ENCODE measurements around the gene AGBL1. TPM values are rescaled to one million over a fixed set of nuclear protein-coding genes. Genes with fewer than 3 reads are reported as not detected.

AGBL1 gene
- total and polyA plus RNA-seq, 2 donors (not counting 1 experiment from before 2014, with no cell fraction given) = not detected

GRCh38 chr15:86036243-86036642 is 43.4 kb upstream of the AGBL1 start:
- Histone ChIP-seq H3K27ac (ENCODE audit: low read length in 2 of 2) (no peak overlapping the region), H3K4me2 (replicated peaks; ENCODE audit: low read depth, low read length, poor library complexity, severe bottlenecking) (no peak overlapping the region), H3K4me1 (ENCODE audit: control insufficient read depth in 2 of 2, insufficient read depth in 2 of 2, low read length in 2 of 2) (no peaks in the 10 kb centered on the region), H3K79me2 (ENCODE audit: control insufficient read depth, insufficient read depth, low read length) (no peaks in the 10 kb centered on the region), H2AFZ (ENCODE audit: insufficient read depth, low read depth, low read length, poor library complexity, severe bottlenecking) (no peak overlapping the region), H3K27me3 (replicated peaks in 1 of 4; ENCODE audit: control extremely low read depth in 1 of 4, control insufficient read depth in 3 of 4, insufficient read depth in 4 of 4, low read length in 3 of 4) (no peaks in the 10 kb centered on the region), H4K20me1 (ENCODE audit: control insufficient read depth, insufficient read depth, low read length, poor library complexity, severe bottlenecking) (no peaks in the 10 kb centered on the region), H3K4me3 (ENCODE audit: control extremely low read depth in 1 of 5, extremely low read depth in 1 of 5, insufficient read depth in 1 of 5, low read depth in 2 of 5, low read length in 4 of 5) (no peak overlapping the region), H3K9me3 (ENCODE audit: control extremely low read depth in 1 of 3, control insufficient read depth in 2 of 3, insufficient read depth in 1 of 3, low read length in 2 of 3) (no peaks in the 10 kb centered on the region), H3K36me3 (replicated peaks in 1 of 2; ENCODE audit: control extremely low read depth in 1 of 2, control insufficient read depth in 1 of 2, extremely low read depth in 1 of 2, insufficient read depth in 2 of 2, low read length in 1 of 2) (no peaks in the 10 kb centered on the region), H3K9ac (ENCODE audit: low read length) (no peak overlapping the region)
- CTCF ChIA-PET = no interaction called here
- TF ChIP-seq CTCF (IDR thresholded peaks at IDR 0.05) (no peak), EZH2 (IDR thresholded peaks at IDR 0.05; ENCODE audit: borderline replicate concordance, insufficient read depth, low read depth, low read length, poor library complexity, severe bottlenecking) (no peak)
- Mint-ChIP-seq H3K27ac (no peak overlapping the region), H3K4me3 (no peak overlapping the region), H3K4me1 (no peaks in the 10 kb centered on the region), H3K9me3 (ENCODE audit: insufficient read depth) (no peaks in the 10 kb centered on the region), H3K27me3 (peaks cover 6% of the 10 kb centered on the region)
- no peak for ATAC-seq (ENCODE audit: low read depth)
- POLR2A ChIA-PET = no interaction called here
- no peak for DNase-seq
- intact Hi-C loops (cut with micrococcal nuclease) = no loop called here
- 73% methylated on average over 1 of the region's 1 CpG for WGBS (ENCODE audit: insufficient coverage)

- DNase-seq (no peak), ATAC-seq (ENCODE audit: low read depth) (no peak)
- intact Hi-C loops (cut with micrococcal nuclease) = no loop called here
- no peak overlapping the region for H3K27ac Mint-ChIP-seq
- Histone ChIP-seq H3K79me2 (ENCODE audit: control insufficient read depth, insufficient read depth, low read length) (no peaks in the 10 kb centered on the region), H3K4me3 (ENCODE audit: control extremely low read depth in 1 of 5, extremely low read depth in 1 of 5, insufficient read depth in 1 of 5, low read depth in 2 of 5, low read length in 4 of 5) (no peak overlapping the region), H3K36me3 (replicated peaks in 1 of 2; ENCODE audit: control extremely low read depth in 1 of 2, control insufficient read depth in 1 of 2, extremely low read depth in 1 of 2, insufficient read depth in 2 of 2, low read length in 1 of 2) (no peaks in the 10 kb centered on the region), H4K20me1 (ENCODE audit: control insufficient read depth, insufficient read depth, low read length, poor library complexity, severe bottlenecking) (no peaks in the 10 kb centered on the region), H3K4me2 (replicated peaks; ENCODE audit: low read depth, low read length, poor library complexity, severe bottlenecking) (no peak overlapping the region), H3K27ac (ENCODE audit: low read length in 2 of 2) (no peak overlapping the region), H3K9me3 (ENCODE audit: control extremely low read depth in 1 of 3, control insufficient read depth in 2 of 3, insufficient read depth in 1 of 3, low read length in 2 of 3) (no peaks in the 10 kb centered on the region), H2AFZ (ENCODE audit: insufficient read depth, low read depth, low read length, poor library complexity, severe bottlenecking) (no peak overlapping the region), H3K9ac (ENCODE audit: low read length) (no peak overlapping the region), H3K4me1 (ENCODE audit: control insufficient read depth in 2 of 2, insufficient read depth in 2 of 2, low read length in 2 of 2) (no peaks in the 10 kb centered on the region), H3K27me3 (replicated peaks in 1 of 4; ENCODE audit: control extremely low read depth in 1 of 4, control insufficient read depth in 3 of 4, insufficient read depth in 4 of 4, low read length in 3 of 4) (no peaks in the 10 kb centered on the region)
- H3K4me3 Mint-ChIP-seq = no peak overlapping the region
- ChIA-PET CTCF (no interaction called here), POLR2A (no interaction called here)
- H3K27me3 Mint-ChIP-seq = peaks cover 6% of the 10 kb centered on the region
- H3K9me3 Mint-ChIP-seq (ENCODE audit: insufficient read depth) = no peaks in the 10 kb centered on the region
- TF ChIP-seq EZH2 (IDR thresholded peaks at IDR 0.05; ENCODE audit: borderline replicate concordance, insufficient read depth, low read depth, low read length, poor library complexity, severe bottlenecking) (no peak), CTCF (IDR thresholded peaks at IDR 0.05) (no peak)
- H3K4me1 Mint-ChIP-seq = no peaks in the 10 kb centered on the region
- no CpG with 5 or more reads among the region's 1 CpG for WGBS (ENCODE audit: insufficient coverage)
These were observed 41.2 kb upstream of the AGBL1 start for GRCh38 chr15:86038491-86038890.

Data from B cell (primary cell).